PC-3 (cell line): Measurements from ENCODE around the gene PDE6A.

Experiments used
- CTCF ChIP-seq: fragments of 300-600 bp; sonication (generic); conservative IDR thresholded peaks from 2 replicates; pipeline ENCODE4 v1.5.1; 2017; ENCODE audit warnings: antibody characterized with exemption, low read depth, mild to moderate bottlenecking, low read length
- EZH2 ChIP-seq: fragments of 300-600 bp; sonication (generic); IDR thresholded peaks from one replicate; pipeline ENCODE4 v1.6.1; 2017; ENCODE audit warnings: antibody characterized with exemption, mild to moderate bottlenecking, low read length; ENCODE audit not compliant: unreplicated experiment
- EZH2phosphoT487 ChIP-seq: fragments of 300-600 bp; sonication (generic); IDR thresholded peaks from 2 replicates; pipeline ENCODE4 v1.6.1; 2018; ENCODE audit warnings: mild to moderate bottlenecking, antibody characterized with exemption, low read length, borderline replicate concordance

DNA sequence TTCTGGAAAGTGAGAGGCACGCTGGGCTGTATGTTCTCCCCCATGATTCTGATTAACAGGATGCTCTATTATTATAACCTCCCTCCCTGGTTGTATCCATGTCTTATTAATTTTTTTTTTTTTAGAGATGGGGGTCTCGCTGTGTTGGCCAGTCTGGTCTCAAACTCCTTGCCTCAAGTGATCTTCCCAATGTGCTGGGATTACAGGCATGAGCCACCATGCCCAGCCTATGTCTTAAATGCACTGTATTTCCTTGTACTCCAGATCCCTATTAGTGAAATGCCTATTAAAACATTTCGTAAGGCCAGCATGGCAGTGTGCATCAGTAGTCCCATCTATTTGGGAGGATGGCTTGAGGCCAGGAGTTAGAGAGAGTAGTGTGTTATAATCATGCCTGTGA lies 48.9 kb upstream of the PDE6A start:
- TF ChIP-seq EZH2: no peak
- TF ChIP-seq CTCF: no peak
- no peak for TF ChIP-seq EZH2phosphoT487
